ENCODE measurements around the gene LMOD1. TPM values are rescaled to one million over a fixed set of nuclear protein-coding genes. Genes with fewer than 3 reads are reported as not detected.
A peak's percentile ranks its signal among the peaks of the same experiment; 100 is the strongest.
"Not testable (repeated sequence)": the region's sequence is repeated elsewhere in the genome, so short reads cannot be mapped to it uniquely, and the experiment has no call there.

Gene LMOD1
- total RNA-seq, 1 experiment from 2014 or later = not detected

GRCh38 chr1:201928266-201928665 is 18.1 kb downstream of the LMOD1 start:
- in situ Hi-C loops (cut with HindIII; ENCODE audit: low pct_unique_long_range_greater_than_20kb, low sequenced_read_pairs) = no loop called here

GRCh38 chr1:201925981-201926645 is 20.2 kb downstream of the LMOD1 start:
- no peak for DNase-seq (ENCODE audit: low read depth, low spot score)
- in situ Hi-C loops (cut with HindIII; ENCODE audit: low pct_unique_long_range_greater_than_20kb, low sequenced_read_pairs) = no loop called here

More at GRCh38 chr1:201928266-201928665, 18.1 kb downstream of the LMOD1 start:
- DNase-seq (ENCODE audit: low read depth, low spot score) = no peak

- no peak for DNase-seq (ENCODE audit: low read depth, low spot score)
- in situ Hi-C loops (cut with HindIII; ENCODE audit: low pct_unique_long_range_greater_than_20kb, low sequenced_read_pairs) = no loop called here
These were observed 21.1 kb downstream of the LMOD1 start for GRCh38 chr1:201925301-201925567.

- in situ Hi-C loops (cut with HindIII; ENCODE audit: low pct_unique_long_range_greater_than_20kb, low sequenced_read_pairs) = no loop called here
- DNase-seq (ENCODE audit: low read depth, low spot score) = no peak
These were observed 24.3 kb downstream of the LMOD1 start for GRCh38 chr1:201921952-201922558.

GRCh38 chr1:201918343-201918742 is 28.0 kb downstream of the LMOD1 start:
- in situ Hi-C loops (cut with HindIII; ENCODE audit: low pct_unique_long_range_greater_than_20kb, low sequenced_read_pairs) = no loop called here
- DNase-seq (ENCODE audit: low read depth, low spot score) = no peak

DNA sequence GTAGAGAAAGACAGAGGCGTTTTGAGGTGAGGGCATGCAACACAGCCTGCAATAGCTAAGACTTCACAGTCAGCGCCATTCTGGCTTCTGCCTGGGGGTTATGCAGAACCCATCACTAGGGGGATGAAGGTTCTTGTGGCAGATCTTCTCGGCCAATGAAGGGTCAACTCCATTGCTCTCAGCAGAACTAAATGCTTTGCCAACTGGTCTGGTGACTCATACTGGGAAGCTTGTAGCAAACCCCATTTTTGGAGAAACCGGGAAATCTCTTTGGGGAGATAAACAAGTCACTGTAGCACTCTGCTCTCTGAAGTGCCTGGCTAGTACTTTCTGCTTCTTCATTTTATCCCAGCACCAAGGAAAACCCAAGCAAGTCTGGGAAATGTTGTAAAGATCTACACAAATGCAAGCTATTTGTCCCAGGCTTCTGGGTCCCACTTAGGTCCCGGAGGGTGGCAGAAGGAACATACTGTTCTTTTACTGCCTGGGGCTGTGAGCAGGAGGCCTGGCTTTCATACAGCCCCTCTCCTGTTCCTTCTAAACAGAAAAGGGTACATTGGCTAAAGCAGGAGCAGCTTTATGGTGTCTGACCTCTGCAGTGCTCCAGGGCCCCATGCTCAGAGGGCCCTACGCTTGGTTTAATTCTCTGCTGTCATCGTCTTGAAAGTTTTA is 28.9 kb downstream of the LMOD1 start:
- no peak for DNase-seq (ENCODE audit: low read depth, low spot score)
- in situ Hi-C loops (cut with HindIII; ENCODE audit: low pct_unique_long_range_greater_than_20kb, low sequenced_read_pairs) = no loop called here

- DNase-seq (ENCODE audit: low read depth, low spot score) = no peak
These were observed 29.6 kb downstream of the LMOD1 start for GRCh38 chr1:201916649-201917249.

DNA sequence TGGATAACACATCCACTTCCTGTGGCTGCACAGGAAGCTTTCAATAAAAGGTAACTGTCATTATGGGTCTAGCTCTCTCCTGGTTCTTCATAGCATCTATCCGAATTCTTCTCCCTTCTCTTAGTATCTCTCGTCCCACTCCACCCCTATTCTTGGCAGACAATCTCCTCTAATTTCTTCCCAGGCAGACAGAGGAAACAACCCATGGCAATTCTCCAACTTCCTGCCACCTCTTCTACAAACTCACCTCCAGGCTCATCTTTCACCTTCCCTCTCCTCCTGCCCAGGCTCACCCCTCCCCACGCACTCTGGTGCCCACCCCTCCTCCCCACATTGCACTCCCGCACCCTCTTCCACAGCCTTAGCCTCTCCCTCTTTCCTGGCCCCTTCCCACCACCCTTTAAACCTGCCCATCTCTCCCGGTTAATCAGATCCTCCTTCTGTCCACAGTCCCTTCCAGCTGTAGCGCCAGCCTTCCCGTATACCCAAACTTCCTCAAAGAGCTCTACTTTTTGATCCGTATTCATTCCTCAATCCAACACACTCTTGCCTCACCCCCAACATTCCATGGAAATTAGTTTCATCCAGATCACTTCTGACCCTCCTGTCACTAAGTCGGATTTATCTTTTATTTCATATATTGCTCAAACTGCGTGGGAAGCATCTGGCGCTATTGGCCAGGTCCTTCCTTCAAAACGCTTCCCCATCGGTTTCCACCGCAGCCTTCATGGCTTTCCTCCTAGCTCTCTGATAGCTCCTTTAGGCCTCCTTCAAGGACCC is 31.7 kb downstream of the LMOD1 start:
- no peak for DNase-seq (ENCODE audit: low read depth, low spot score)
- in situ Hi-C loops (cut with HindIII; ENCODE audit: low pct_unique_long_range_greater_than_20kb, low sequenced_read_pairs) = no loop called here

More at GRCh38 chr1:201916649-201917249, 29.6 kb downstream of the LMOD1 start:
- in situ Hi-C loops (cut with HindIII; ENCODE audit: low pct_unique_long_range_greater_than_20kb, low sequenced_read_pairs) = no loop called here

- in situ Hi-C loops (cut with HindIII; ENCODE audit: low pct_unique_long_range_greater_than_20kb, low sequenced_read_pairs) = no loop called here
- DNase-seq (ENCODE audit: low read depth, low spot score) = no peak
These were observed 33.5 kb downstream of the LMOD1 start for GRCh38 chr1:201912832-201913231.

GRCh38 chr1:201911826-201912571 is 34.3 kb downstream of the LMOD1 start:
- no peak for DNase-seq (ENCODE audit: low read depth, low spot score)
- in situ Hi-C loops (cut with HindIII; ENCODE audit: low pct_unique_long_range_greater_than_20kb, low sequenced_read_pairs) = no loop called here

- in situ Hi-C loops (cut with HindIII; ENCODE audit: low pct_unique_long_range_greater_than_20kb, low sequenced_read_pairs) = no loop called here
- no peak for DNase-seq (ENCODE audit: low read depth, low spot score)
These were observed 38.7 kb downstream of the LMOD1 start for GRCh38 chr1:201907621-201908020.

DNA sequence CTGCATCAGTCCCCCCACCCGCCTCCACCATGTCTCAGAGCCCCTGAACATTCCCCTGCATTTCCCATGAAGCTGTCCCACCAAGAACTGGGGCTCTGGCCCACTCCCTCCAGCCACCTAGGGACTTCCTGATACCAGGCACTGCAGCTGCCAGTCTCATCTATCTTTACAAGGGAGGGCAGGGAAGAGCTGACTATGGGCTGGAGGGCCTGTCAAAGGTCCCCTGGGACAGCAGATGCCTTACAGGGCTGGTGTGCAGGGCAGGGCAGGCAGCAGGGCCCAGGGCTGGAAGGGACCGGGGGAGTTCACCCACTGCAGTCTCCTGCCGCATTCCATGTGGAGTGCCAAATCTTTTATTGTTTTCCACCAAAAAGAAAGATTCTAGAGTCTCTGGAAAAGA is 40.0 kb downstream of the LMOD1 start:
- no peak for DNase-seq (ENCODE audit: low read depth, low spot score)
- in situ Hi-C loops (cut with HindIII; ENCODE audit: low pct_unique_long_range_greater_than_20kb, low sequenced_read_pairs) = no loop called here

DNA sequence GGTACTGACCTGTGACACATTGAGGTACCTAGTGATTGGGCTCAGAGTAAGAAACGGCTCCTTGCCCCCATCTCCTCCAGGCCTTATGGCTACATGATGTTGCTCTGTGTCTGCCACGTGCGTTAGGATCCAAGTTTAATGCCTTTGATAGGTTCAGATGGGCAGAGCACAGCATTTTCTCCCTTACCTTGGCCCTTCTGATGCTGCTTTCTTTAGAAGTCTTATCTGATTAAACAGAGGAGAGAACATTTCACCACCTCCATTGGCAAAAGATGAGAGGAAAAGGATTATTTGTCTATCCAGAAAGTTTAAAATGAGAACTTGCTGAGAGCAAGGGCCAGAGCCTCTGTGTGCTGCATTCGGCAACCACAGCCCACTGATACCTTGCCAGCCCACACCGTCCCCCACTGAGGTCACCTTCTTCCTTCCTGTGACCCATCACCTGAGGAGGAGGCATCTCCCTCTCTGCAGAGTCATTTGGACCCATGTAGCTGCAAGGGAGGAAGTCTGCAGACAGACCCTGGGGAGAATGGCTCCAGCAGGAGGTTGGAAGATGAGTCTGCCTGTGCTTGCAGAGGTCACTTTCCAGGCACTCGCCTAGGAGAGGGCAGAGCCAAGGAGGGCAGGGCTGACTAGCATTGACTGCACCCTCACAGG is 41.0 kb downstream of the LMOD1 start:
- DNase-seq (ENCODE audit: low read depth, low spot score) = no peak
- in situ Hi-C loops (cut with HindIII; ENCODE audit: low pct_unique_long_range_greater_than_20kb, low sequenced_read_pairs) = no loop called here

- in situ Hi-C loops (cut with HindIII; ENCODE audit: low pct_unique_long_range_greater_than_20kb, low sequenced_read_pairs) = no loop called here
- no peak for DNase-seq (ENCODE audit: low read depth, low spot score)
These were observed 41.8 kb downstream of the LMOD1 start for GRCh38 chr1:201904579-201904978.

DNA sequence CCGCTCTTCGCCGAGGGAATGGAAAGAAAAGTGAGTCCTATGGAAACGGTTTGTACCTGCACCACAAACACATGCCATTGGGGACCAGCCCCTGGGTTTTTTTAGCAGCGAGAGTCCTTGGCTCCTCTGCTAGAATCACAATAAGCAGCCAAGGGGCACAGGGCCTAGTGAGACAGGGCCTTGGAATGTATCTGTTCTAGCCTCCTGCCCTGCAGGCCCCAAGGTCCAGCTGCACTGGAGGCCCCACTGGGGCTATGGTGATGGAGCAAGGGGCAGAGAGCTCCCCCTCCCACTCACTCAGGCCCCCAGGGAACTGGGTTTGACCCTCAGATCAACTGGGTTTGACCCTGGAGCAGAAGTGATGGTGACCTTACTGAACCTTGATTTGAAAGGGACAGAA is 43.2 kb downstream of the LMOD1 start:
- DNase-seq (ENCODE audit: low read depth, low spot score) = no peak
- in situ Hi-C loops (cut with HindIII; ENCODE audit: low pct_unique_long_range_greater_than_20kb, low sequenced_read_pairs) = no loop called here

- DNase-seq (ENCODE audit: low read depth, low spot score) = peak; percentile 68
- in situ Hi-C loops (cut with HindIII; ENCODE audit: low pct_unique_long_range_greater_than_20kb, low sequenced_read_pairs) = no loop called here
These were observed 44.1 kb downstream of the LMOD1 start for GRCh38 chr1:201902198-201902597.

DNA sequence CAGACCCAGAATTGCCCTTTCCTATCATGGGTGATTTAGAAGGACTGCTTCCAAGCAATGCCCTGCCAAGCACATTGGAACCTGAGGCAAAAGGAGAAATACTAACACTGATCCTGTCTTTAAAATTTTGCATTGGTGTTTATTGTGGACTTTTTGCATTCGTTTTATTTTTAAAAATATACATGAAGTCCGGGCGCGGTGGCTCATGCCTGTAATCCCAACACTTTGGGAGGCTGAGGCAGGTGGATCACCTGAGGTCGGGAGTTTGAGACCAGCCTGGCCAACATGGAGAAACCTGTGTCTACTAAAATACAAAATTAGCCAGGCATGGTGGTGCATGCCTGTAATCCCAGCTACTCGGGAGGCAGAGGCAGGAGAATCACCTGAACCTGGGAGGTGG is 45.3 kb downstream of the LMOD1 start:
- in situ Hi-C loops (cut with HindIII; ENCODE audit: low pct_unique_long_range_greater_than_20kb, low sequenced_read_pairs); DNase-seq (ENCODE audit: low read depth, low spot score): not testable (repeated sequence)
